ELF-1 (cell line): ENCODE results near the gene ACVR1.
"Not testable (repeated sequence)": the region's sequence is repeated elsewhere in the genome, so short reads cannot be mapped to it uniquely, and the experiment has no call there.

ENCODE experiments used
- DNase-seq: peaks from one replicate; pipeline ENCODE4 v3.0.0-alpha.2; 2016; ENCODE audit warnings: low read depth, low spot score

ACVR1 gene

GRCh38 chr2:157722580-157723234 is 153.4 kb downstream of the ACVR1 start:
- no peak for DNase-seq

- DNase-seq = no peak
Observed at GRCh38 chr2:157720504-157720903, 155.6 kb downstream of the ACVR1 start.

- peak; percentile 35 for DNase-seq
Observed at GRCh38 chr2:157704653-157705052, 171.5 kb downstream of the ACVR1 start.

- not testable (repeated sequence) for DNase-seq
Observed at GRCh38 chr2:157704148-157704547, 172.0 kb downstream of the ACVR1 start.

GRCh38 chr2:157699806-157700205 is 176.3 kb downstream of the ACVR1 start:
- no peak for DNase-seq

GRCh38 chr2:157699009-157699408 is 177.1 kb downstream of the ACVR1 start:
- DNase-seq = peak; percentile 6

GRCh38 chr2:157698430-157698829 is 177.7 kb downstream of the ACVR1 start:
- no peak for DNase-seq

- no peak for DNase-seq
Observed at GRCh38 chr2:157696036-157696435, 180.1 kb downstream of the ACVR1 start.

- no peak for DNase-seq
Observed at GRCh38 chr2:157692768-157693167, 183.4 kb downstream of the ACVR1 start.

GRCh38 chr2:157691695-157692094 is 184.4 kb downstream of the ACVR1 start:
- DNase-seq = no peak

- no peak for DNase-seq
Observed at GRCh38 chr2:157691131-157691530, 185.0 kb downstream of the ACVR1 start.
